Transverse colon (tissue), 3 donors: ENCODE measurements around the gene LGI4.

Experiments
- POLR2A ChIP-seq: fragments of 450-650 bp; IDR thresholded peaks from one replicate; pipeline ENCODE4 v1.6.1; 2016; ENCODE audit warnings: antibody characterized with exemption, mild to moderate bottlenecking, moderate library complexity
- POLR2AphosphoS5 ChIP-seq, 3 donors: sonication (generic); formaldehyde crosslinking; IDR thresholded peaks; one replicate each; pipeline ENCODE4 v1.6.1; 2016; ENCODE audit warnings: antibody characterized with exemption in 3 of 3

DNA sequence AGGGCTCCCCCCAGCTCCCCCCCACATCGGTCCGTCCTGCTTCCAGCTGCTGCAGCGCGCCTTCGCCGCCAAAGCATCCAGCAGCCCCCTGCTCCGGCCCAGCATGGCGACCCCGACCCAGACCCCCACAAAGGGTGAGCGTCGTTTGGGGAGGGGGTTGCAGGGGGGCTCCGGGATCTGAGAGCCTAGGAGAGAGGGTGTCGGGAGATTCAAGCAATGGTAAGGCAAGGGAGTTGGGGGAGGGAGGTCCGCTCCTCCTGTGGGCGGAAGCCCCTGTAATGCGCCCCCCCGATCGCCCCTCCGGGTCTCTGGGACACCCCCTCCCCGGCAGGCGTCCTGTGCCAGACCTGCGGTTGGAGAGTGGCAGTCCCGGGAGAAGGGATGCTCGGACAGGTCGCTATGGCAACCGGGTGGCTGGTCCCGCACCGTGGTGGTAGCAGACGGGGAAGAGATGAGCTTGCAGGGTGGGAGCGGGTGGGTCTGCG, 8.4 kb upstream of the LGI4 start, which contains the start of gene FXYD7:
- TF ChIP-seq POLR2A (no peak), POLR2AphosphoS5 (IDR thresholded peaks at IDR 0.05) (no peak)
